NB4 (cell line): ENCODE measurements around the gene CEPT1.

Experiments used
- MAX ChIP-seq: IDR thresholded peaks from 2 replicates; pipeline ENCODE4 v1.6.1; 2011; ENCODE audit warnings: low read depth, low read length
- MYC ChIP-seq: IDR thresholded peaks from 2 replicates; pipeline ENCODE4 v1.6.1; 2011; ENCODE audit warnings: low read depth, low read length
- POLR2A ChIP-seq: IDR thresholded peaks from 2 replicates; pipeline ENCODE4 v1.6.1; 2011; ENCODE audit warnings: mild to moderate bottlenecking; ENCODE audit not compliant: insufficient read length; ENCODE audit errors: extremely low read depth
- TF ChIP-seq, protein P1 (sequence below): IDR thresholded peaks from one replicate; pipeline ENCODE4 v1.5.1; 2012; ENCODE audit warnings: low read depth, low read length

DNA sequence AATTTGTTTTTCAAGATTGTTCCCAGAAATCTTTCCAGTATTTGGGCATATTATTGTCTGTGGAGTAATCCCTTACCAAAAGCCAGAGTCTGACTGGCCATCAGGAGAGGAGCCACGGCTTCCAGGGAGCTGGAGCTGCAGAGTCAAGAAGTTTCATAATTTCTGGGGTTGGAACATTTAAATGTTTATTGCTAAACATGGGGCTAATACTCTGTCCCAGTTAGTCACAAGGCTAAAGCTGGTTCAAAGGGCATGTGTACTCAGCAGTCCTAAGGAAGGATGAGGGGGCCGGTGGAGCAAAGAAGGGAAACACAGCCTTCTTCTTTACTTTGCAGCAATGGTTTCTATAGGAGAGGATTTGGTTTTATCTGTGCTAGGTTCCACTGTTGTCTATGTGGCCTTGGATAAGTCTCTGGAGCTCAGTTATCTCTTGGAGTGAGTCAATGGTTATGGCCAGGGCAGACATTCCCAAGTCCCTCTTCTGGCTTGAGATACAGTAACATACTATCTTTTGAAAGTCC lies 51.0 kb downstream of the CEPT1 start:
- TF ChIP-seq, protein P1, sequence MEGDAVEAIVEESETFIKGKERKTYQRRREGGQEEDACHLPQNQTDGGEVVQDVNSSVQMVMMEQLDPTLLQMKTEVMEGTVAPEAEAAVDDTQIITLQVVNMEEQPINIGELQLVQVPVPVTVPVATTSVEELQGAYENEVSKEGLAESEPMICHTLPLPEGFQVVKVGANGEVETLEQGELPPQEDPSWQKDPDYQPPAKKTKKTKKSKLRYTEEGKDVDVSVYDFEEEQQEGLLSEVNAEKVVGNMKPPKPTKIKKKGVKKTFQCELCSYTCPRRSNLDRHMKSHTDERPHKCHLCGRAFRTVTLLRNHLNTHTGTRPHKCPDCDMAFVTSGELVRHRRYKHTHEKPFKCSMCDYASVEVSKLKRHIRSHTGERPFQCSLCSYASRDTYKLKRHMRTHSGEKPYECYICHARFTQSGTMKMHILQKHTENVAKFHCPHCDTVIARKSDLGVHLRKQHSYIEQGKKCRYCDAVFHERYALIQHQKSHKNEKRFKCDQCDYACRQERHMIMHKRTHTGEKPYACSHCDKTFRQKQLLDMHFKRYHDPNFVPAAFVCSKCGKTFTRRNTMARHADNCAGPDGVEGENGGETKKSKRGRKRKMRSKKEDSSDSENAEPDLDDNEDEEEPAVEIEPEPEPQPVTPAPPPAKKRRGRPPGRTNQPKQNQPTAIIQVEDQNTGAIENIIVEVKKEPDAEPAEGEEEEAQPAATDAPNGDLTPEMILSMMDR = no peak
- TF ChIP-seq POLR2A (no peak), MAX (no peak), MYC (no peak)
